Neural cell (in vitro differentiated cells): ENCODE results near the gene DAPK2. TPM values are rescaled to one million over a fixed set of nuclear protein-coding genes. Genes with fewer than 3 reads are reported as not detected.

Source experiments
- H2AFZ ChIP-seq: fragments of 200-600, 300-800 bp; sonication (generic), shearing (Covaris generic); 2 replicates; pipeline ENCODE4 v1.6.0; 2014; ENCODE audit warnings: low read depth, mild to moderate bottlenecking, antibody characterized with exemption, low read length, moderate library complexity
- H3F3A ChIP-seq: fragments of 200-600 bp; shearing (Covaris generic); 2 replicates; pipeline ENCODE4 v1.6.1; 2016; ENCODE audit warnings: mild to moderate bottlenecking, moderate library complexity, mixed read lengths, antibody characterized with exemption, low read length; ENCODE audit not compliant: insufficient read depth, poor library complexity, severe bottlenecking
- H3K27ac ChIP-seq: fragments of 200-600, 300-800 bp; sonication (generic), shearing (Covaris generic); 2 replicates; pipeline ENCODE4 v1.5.1; 2014; ENCODE audit warnings: mild to moderate bottlenecking, low read length, moderate library complexity
- H3K27me3 ChIP-seq: fragments of 300-800, 200-600 bp; sonication (generic), shearing (Covaris generic); 2 replicates; pipeline ENCODE4 v1.6.0; 2014; ENCODE audit warnings: mild to moderate bottlenecking, low read depth, low read length, moderate library complexity; ENCODE audit not compliant: insufficient read depth
- H3K36me3 ChIP-seq: fragments of 300-800, 200-600 bp; sonication (generic), shearing (Covaris generic); 2 replicates; pipeline ENCODE4 v1.5.1; 2014; ENCODE audit warnings: mild to moderate bottlenecking, antibody characterized with exemption, low read length, moderate library complexity; ENCODE audit not compliant: insufficient read depth
- H3K4me2 ChIP-seq: fragments of 300-800, 200-600 bp; sonication (generic), shearing (Covaris generic); 2 replicates; pipeline ENCODE4 v1.6.0; 2014; ENCODE audit warnings: mild to moderate bottlenecking, low read length
- H3K4me3 ChIP-seq: fragments of 300-800, 200-600 bp; sonication (generic), shearing (Covaris generic); 2 replicates; pipeline ENCODE4 v1.5.1; 2014; ENCODE audit warnings: mild to moderate bottlenecking, low read length, moderate library complexity
- H3K79me2 ChIP-seq: fragments of 200-600 bp; shearing (Covaris generic); replicated peaks from 2 replicates; pipeline ENCODE4 v1.6.0; 2014; ENCODE audit warnings: mild to moderate bottlenecking, low read length, moderate library complexity; ENCODE audit not compliant: insufficient read depth
- H3K9ac ChIP-seq: fragments of 300-800, 200-600 bp; sonication (generic), shearing (Covaris generic); 2 replicates; pipeline ENCODE4 v1.6.1; 2016; ENCODE audit warnings: mild to moderate bottlenecking, low read length, mixed read lengths
- H3K9me2 ChIP-seq: fragments of 200-600 bp; shearing (Covaris generic); 2 replicates; pipeline ENCODE4 v1.6.1; 2016; ENCODE audit warnings: mild to moderate bottlenecking, low read length, mixed read lengths; ENCODE audit not compliant: insufficient read depth
- H3K9me3 ChIP-seq: fragments of 200-600, 300-800 bp; sonication (generic), shearing (Covaris generic); 2 replicates; pipeline ENCODE4 v1.6.1; 2016; ENCODE audit warnings: mild to moderate bottlenecking, mixed run types, low read length, moderate library complexity, mixed read lengths
- H4K20me1 ChIP-seq: fragments of 200-600 bp; shearing (Covaris generic); 2 replicates; pipeline ENCODE4 v1.6.1; 2016; ENCODE audit warnings: mild to moderate bottlenecking, mixed run types; ENCODE audit not compliant: insufficient read depth
- CTCF ChIP-seq: fragments of 450-650 bp; IDR thresholded peaks from 2 replicates; pipeline ENCODE4 v1.5.1; 2014; ENCODE audit warnings: antibody characterized with exemption, mild to moderate bottlenecking, moderate library complexity; ENCODE audit not compliant: poor library complexity, severe bottlenecking
- EP300 ChIP-seq: fragments of 450-650 bp; conservative IDR thresholded peaks from 2 replicates; pipeline ENCODE4 v1.6.1; 2014; ENCODE audit warnings: antibody characterized with exemption, mild to moderate bottlenecking, moderate library complexity; ENCODE audit not compliant: poor library complexity, severe bottlenecking
- EZH2 ChIP-seq: fragments of 200-600, 300-800 bp; shearing (Covaris generic), sonication (generic); IDR thresholded peaks from 2 replicates; pipeline ENCODE4 v1.6.1; 2014; ENCODE audit warnings: antibody characterized with exemption, low read length, borderline replicate concordance, mild to moderate bottlenecking; ENCODE audit not compliant: insufficient read depth, poor library complexity, severe bottlenecking
- MXI1 ChIP-seq: fragments of 450-650 bp; conservative IDR thresholded peaks from 2 replicates; pipeline ENCODE4 v1.6.1; 2014; ENCODE audit warnings: antibody characterized with exemption, mild to moderate bottlenecking; ENCODE audit not compliant: poor library complexity, severe bottlenecking
- POLR2AphosphoS5 ChIP-seq: IDR thresholded peaks from 2 replicates; pipeline ENCODE4 v1.6.1; 2012
- RAD21 ChIP-seq: fragments of 450-650 bp; conservative IDR thresholded peaks from 2 replicates; pipeline ENCODE4 v1.6.1; 2014; ENCODE audit warnings: antibody characterized with exemption, mild to moderate bottlenecking, moderate library complexity
- SMC3 ChIP-seq: fragments of 450-650 bp; conservative IDR thresholded peaks from 2 replicates; pipeline ENCODE4 v1.6.1; 2014; ENCODE audit warnings: antibody characterized with exemption, mild to moderate bottlenecking, moderate library complexity; ENCODE audit not compliant: poor library complexity
- TAF1 ChIP-seq: IDR thresholded peaks from 2 replicates; pipeline ENCODE4 v1.6.1; 2012; ENCODE audit warnings: low read depth
- polyA minus RNA-seq: library from RNA; depleted of rRNA, polyadenylated mRNA; stranded (reverse); fragments of >200 nt; gene quantifications from 2 replicates; pipeline ENCODE4 v1.2.3, GENCODE V29; 2014
- polyA plus RNA-seq: library from polyadenylated mRNA; depleted of rRNA; stranded (reverse); fragments of >200 nt; gene quantifications from 2 replicates; pipeline ENCODE4 v1.2.3, GENCODE V29; 2014
- TF ChIP-seq, protein P1 (sequence below): IDR thresholded peaks from 2 replicates; pipeline ENCODE4 v1.6.1; 2012; ENCODE audit warnings: borderline replicate concordance

Gene DAPK2
- polyA plus RNA-seq (0.18 and 0.78 TPM in 2 replicates), polyA minus RNA-seq (0.81 and 0.97 TPM in 2 replicates)

DNA sequence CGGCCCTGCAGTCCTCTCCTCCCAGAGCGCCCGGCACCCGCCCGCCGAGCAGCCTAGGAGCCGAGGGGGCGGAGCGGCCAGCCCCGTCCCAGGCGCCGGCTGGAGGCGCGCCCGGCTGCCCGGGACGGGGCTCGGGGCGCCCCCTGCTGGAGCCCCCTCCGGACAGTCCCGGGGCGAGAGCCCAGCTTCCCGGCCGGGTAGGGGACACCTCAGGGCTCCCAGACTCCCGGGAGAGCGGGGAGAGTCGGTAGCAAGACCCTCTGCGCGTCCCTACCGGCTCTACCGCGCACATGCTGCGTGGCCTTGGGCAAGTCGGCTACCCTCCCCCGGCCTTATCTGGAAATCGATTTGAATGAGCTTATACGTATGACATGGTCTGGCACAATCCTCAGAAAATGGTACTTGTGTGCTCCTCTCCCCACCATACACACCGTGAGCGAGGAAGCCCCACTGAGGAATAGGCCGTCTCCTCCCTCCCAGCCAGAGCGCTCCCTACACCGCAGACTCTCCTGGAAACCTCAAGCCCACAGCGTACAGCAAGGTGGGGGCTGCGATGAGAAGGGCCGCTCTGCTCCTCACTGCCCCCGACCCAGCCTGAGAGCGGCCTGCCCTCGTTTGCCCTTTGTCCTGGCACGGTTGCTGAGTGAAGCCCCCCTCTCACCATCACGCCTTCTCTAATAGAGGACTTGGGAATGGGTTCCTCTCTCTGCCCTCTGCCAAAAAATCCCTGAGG lies at the start of gene DAPK2:
Gene DAPK2, minus strand, starts transcription at position 65 of the 733 bp plus-strand sequence. CDS start 6,224 bp downstream, outside the sequence.
- Histone ChIP-seq H3K4me2 (no peak within 1 kb of the TSS), H3K4me3 (peak within 1 kb of the TSS; percentile 62), H3K79me2 (no peaks in the 10 kb centered on the region), H3K27ac (no peak within 1 kb of the TSS), H3K9me2 (no peaks in the 10 kb centered on the region), H3K9ac (peak within 1 kb of the TSS; percentile 5), H3F3A (no peaks in the 10 kb centered on the region), H3K9me3 (no peaks in the 10 kb centered on the region), H2AFZ (no peak within 1 kb of the TSS), H4K20me1 (no peaks in the 10 kb centered on the region), H3K36me3 (no peaks in the 10 kb centered on the region), H3K27me3 (peaks cover 16% of the 10 kb centered on the region)
- TF ChIP-seq POLR2AphosphoS5: no peak
- TF ChIP-seq RAD21: peak; percentile 49
- TF ChIP-seq MXI1: no peak
- TF ChIP-seq CTCF: peak; percentile 75
- peak; percentile 66 for TF ChIP-seq SMC3

DNA sequence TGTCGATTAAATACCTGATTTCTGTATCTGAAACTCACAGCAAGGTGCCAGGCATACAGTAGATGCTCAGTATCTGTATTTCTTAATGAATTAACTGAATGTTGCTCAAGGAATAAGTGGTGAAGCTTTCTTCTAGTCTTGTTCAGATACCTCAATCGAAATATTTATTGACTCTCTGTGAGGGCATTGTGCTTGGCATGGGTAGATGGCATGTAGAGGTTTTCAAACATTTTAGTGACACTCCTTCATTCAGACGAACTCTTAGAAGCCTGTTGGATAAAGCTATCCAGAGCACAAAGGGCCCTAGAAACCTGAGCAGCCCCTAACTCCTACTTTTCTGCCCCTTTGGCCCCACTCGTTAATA lies 49.1 kb upstream of the DAPK2 start:
- peak overlapping the region; percentile 64 for H3K4me2 ChIP-seq
- H3K9me2 ChIP-seq: no peaks in the 10 kb centered on the region
- TF ChIP-seq EZH2: no peak
- no peak for TF ChIP-seq MXI1
- no peak for TF ChIP-seq TAF1
- TF ChIP-seq CTCF: no peak
- no peak for TF ChIP-seq SMC3
- TF ChIP-seq RAD21: no peak
- TF ChIP-seq, protein P1, sequence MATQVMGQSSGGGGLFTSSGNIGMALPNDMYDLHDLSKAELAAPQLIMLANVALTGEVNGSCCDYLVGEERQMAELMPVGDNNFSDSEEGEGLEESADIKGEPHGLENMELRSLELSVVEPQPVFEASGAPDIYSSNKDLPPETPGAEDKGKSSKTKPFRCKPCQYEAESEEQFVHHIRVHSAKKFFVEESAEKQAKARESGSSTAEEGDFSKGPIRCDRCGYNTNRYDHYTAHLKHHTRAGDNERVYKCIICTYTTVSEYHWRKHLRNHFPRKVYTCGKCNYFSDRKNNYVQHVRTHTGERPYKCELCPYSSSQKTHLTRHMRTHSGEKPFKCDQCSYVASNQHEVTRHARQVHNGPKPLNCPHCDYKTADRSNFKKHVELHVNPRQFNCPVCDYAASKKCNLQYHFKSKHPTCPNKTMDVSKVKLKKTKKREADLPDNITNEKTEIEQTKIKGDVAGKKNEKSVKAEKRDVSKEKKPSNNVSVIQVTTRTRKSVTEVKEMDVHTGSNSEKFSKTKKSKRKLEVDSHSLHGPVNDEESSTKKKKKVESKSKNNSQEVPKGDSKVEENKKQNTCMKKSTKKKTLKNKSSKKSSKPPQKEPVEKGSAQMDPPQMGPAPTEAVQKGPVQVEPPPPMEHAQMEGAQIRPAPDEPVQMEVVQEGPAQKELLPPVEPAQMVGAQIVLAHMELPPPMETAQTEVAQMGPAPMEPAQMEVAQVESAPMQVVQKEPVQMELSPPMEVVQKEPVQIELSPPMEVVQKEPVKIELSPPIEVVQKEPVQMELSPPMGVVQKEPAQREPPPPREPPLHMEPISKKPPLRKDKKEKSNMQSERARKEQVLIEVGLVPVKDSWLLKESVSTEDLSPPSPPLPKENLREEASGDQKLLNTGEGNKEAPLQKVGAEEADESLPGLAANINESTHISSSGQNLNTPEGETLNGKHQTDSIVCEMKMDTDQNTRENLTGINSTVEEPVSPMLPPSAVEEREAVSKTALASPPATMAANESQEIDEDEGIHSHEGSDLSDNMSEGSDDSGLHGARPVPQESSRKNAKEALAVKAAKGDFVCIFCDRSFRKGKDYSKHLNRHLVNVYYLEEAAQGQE: no peak
- TF ChIP-seq POLR2AphosphoS5: no peak
- no peak for TF ChIP-seq EP300
- H3F3A ChIP-seq: no peaks in the 10 kb centered on the region
- H3K4me3 ChIP-seq: peak overlapping the region; percentile 95
- H3K9ac ChIP-seq: peak overlapping the region; percentile 91
- peaks cover 58% of the 10 kb centered on the region for H3K79me2 ChIP-seq
- H4K20me1 ChIP-seq: no peaks in the 10 kb centered on the region
- no peaks in the 10 kb centered on the region for H3K27me3 ChIP-seq
- H2AFZ ChIP-seq: peak overlapping the region; percentile 35
- no peaks in the 10 kb centered on the region for H3K9me3 ChIP-seq
- peak overlapping the region; percentile 83 for H3K27ac ChIP-seq
- no peaks in the 10 kb centered on the region for H3K36me3 ChIP-seq
